Loucy (cell line): Measurements from ENCODE around the gene RAPGEF2.

Experiments used
- CTCF ChIP-seq: fragments of 200-600 bp; sonication (generic); conservative IDR thresholded peaks from 2 replicates; pipeline ENCODE4 v1.5.1; 2014; ENCODE audit warnings: mild to moderate bottlenecking, antibody characterized with exemption, low read length
- EZH2phosphoT487 ChIP-seq: fragments of 200-600 bp; IDR thresholded peaks from 2 replicates; pipeline ENCODE4 v1.6.1; 2018; ENCODE audit warnings: antibody characterized with exemption, mild to moderate bottlenecking, moderate library complexity, borderline replicate concordance

DNA sequence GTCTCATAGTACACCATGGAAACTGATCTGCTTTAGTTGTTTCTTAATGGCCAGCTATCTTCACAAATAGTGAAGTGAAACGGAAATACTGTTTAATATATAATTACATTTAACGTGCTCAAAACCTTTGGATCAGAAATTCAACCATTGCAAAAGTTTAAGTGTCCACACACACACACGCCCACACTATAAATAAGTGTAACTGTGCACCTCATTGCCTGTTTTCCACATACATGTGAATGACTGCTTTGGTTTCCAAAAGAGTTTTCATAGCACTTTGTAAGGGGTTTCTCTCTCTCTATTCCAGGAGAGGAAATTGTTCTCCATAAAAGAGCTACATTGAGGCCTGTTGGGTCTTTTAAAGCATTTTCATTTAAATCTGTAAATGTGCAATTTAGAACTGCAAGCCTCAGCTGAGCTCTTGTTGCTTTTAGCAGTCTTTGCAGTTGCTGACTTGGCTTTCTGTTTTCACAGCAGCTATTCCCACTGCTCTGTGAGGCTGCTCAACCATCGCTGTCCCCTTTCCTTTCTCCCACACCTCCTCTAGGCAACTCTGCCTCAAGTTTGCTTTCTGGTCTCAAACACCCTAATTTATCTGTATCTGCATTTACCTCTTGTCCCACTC is 94.5 kb downstream of the RAPGEF2 start:
- no peak for TF ChIP-seq CTCF
- TF ChIP-seq EZH2phosphoT487: no peak
